HepG2 (cell line): ENCODE data around the gene KLF7. TPM values are rescaled to one million over a fixed set of nuclear protein-coding genes. Genes with fewer than 3 reads are reported as not detected.

Experiments used
- ATAC-seq: fragments of 200-7000 bp; cut with Tn5 transposase; 3 replicates; pipeline ENCODE4 v1.9.1; 2020; ENCODE audit warnings: mild to moderate bottlenecking, moderate library complexity
- BruUV-seq: library from RNA; stranded (reverse); fragments of 400-500 nt; replicated peaks from 2 replicates; lab custom pipeline; 2021; lab: Mats Ljungman, UMichigan
- CTCF ChIA-PET: fragments of 300-600 bp; formaldehyde crosslinking; extraction: SDS; loops from one replicate; lab custom pipeline; 2021; ENCODE audit warnings: low total read pairs, inconsistent platforms, low intra/inter-chr PET ratio; lab: Yijun Ruan, JAX
- POLR2A ChIA-PET: fragments of 350-600 bp; sonication (Branson Sonifier 250); formaldehyde crosslinking; loops from one replicate; lab custom pipeline; 2020; ENCODE audit warnings: antibody characterized with exemption, inconsistent platforms; lab: Yijun Ruan, JAX
- DNase-seq: peaks from one replicate; pipeline ENCODE4 v3.0.0-alpha.2; 2015; ENCODE audit warnings: low spot score
- FAIRE-seq: peaks from 3 replicates; lab custom pipeline; 2011; peaks lifted over from hg19 to GRCh38; lab: Jason Lieb, UNC
- H2AFZ ChIP-seq: one replicate; pipeline ENCODE4 v1.6.1; 2011; ENCODE audit warnings: low read length, inconsistent platforms
- H3K27ac ChIP-seq: fragments of 300-600 bp; 3 replicates; pipeline ENCODE4 v1.8.0; 2011; ENCODE audit warnings: mixed run types, mild to moderate bottlenecking, mixed read lengths, low read length, inconsistent platforms; ENCODE audit not compliant: insufficient read depth; ENCODE audit errors: extremely low read length
- H3K27me3 ChIP-seq, 2 experiments: fragments of 200-600 bp in 1 of 2; 2 replicates in 1 of 2; 3 replicates in 1 of 2; pipeline versions ENCODE4 v1.6.0 to v1.8.0; 2011; ENCODE audit warnings: low read length in 2 of 2, mild to moderate bottlenecking in 2 of 2, moderate library complexity in 2 of 2, inconsistent platforms in 1 of 2; ENCODE audit not compliant: insufficient read depth in 2 of 2, control insufficient read depth in 1 of 2
- H3K36me3 ChIP-seq, 2 experiments: fragments of 200-600 bp in 1 of 2; replicated peaks in 1 of 2; 2 replicates in 1 of 2; 3 replicates in 1 of 2; pipeline versions ENCODE4 v1.5.1 to v1.8.0; 2011; ENCODE audit warnings: low read length in 2 of 2, inconsistent platforms in 1 of 2; ENCODE audit not compliant: insufficient read depth in 2 of 2, control insufficient read depth in 1 of 2
- H3K4me1 ChIP-seq: 2 replicates; pipeline ENCODE4 v1.5.1; 2012; ENCODE audit warnings: low read length, inconsistent platforms; ENCODE audit not compliant: insufficient read depth
- H3K4me2 ChIP-seq: 2 replicates; pipeline ENCODE4 v1.6.0; 2011; ENCODE audit warnings: low read depth, low read length, inconsistent platforms
- H3K4me3 ChIP-seq, 3 experiments: fragments of 200-600 bp in 1 of 3; sonication (generic), shearing (Covaris generic) in 1 of 3; replicated peaks in 1 of 3; 2 replicates each; pipeline ENCODE4 v1.5.1; 2011 to 2016; ENCODE audit warnings: low read length in 3 of 3, inconsistent platforms in 2 of 3, low read depth in 2 of 3, mild to moderate bottlenecking in 2 of 3, control low read depth in 1 of 3, mixed read lengths in 1 of 3; ENCODE audit not compliant: insufficient read depth in 1 of 3
- H3K79me2 ChIP-seq: one replicate; pipeline ENCODE4 v1.6.1; 2011; ENCODE audit warnings: low read length, inconsistent platforms; ENCODE audit not compliant: insufficient read depth
- H3K9ac ChIP-seq: 2 replicates; pipeline ENCODE4 v1.6.0; 2011; ENCODE audit warnings: mild to moderate bottlenecking, low read depth, low read length, inconsistent platforms; ENCODE audit not compliant: insufficient read depth
- H3K9me3 ChIP-seq: 2 replicates; pipeline ENCODE4 v1.5.1; 2012; ENCODE audit warnings: mild to moderate bottlenecking, low read length
- H4K20me1 ChIP-seq: 2 replicates; pipeline ENCODE4 v1.6.0; 2011; ENCODE audit warnings: inconsistent platforms, mild to moderate bottlenecking, low read length, moderate library complexity; ENCODE audit not compliant: insufficient read depth
- ARNTL ChIP-seq: sonication (generic); formaldehyde crosslinking; IDR thresholded peaks from 2 replicates; pipeline ENCODE4 v1.4.0; 2020; ENCODE audit warnings: mild to moderate bottlenecking, missing genetic modification reagents
- CBX1 ChIP-seq: IDR thresholded peaks from one replicate; pipeline ENCODE4 v1.6.1; 2016; ENCODE audit warnings: antibody characterized with exemption, low read depth
- ERF ChIP-seq: IDR thresholded peaks from 2 replicates; pipeline ENCODE4 v1.6.1; 2018; ENCODE audit warnings: missing biosample characterization, missing genetic modification reagents
- GFI1 ChIP-seq: sonication (generic); formaldehyde crosslinking; IDR thresholded peaks from 2 replicates; pipeline ENCODE4 v1.5.0; 2020; ENCODE audit warnings: missing genetic modification reagents, mild to moderate bottlenecking, borderline replicate concordance
- HDAC1 ChIP-seq: sonication (generic); formaldehyde crosslinking; IDR thresholded peaks from 2 replicates; pipeline ENCODE4 v1.5.1; 2020; ENCODE audit warnings: mild to moderate bottlenecking, missing genetic modification reagents
- KAT8 ChIP-seq: IDR thresholded peaks from 2 replicates; pipeline ENCODE4 v1.6.1; 2016; ENCODE audit warnings: missing genetic modification reagents, missing compliant biosample characterization
- MAF1 ChIP-seq: sonication (generic); formaldehyde crosslinking; IDR thresholded peaks from 2 replicates; pipeline ENCODE4 v1.5.0; 2020; ENCODE audit warnings: missing genetic modification reagents, borderline replicate concordance
- NFE2 ChIP-seq: sonication (generic); formaldehyde crosslinking; IDR thresholded peaks from 2 replicates; pipeline ENCODE4 v1.4.0; 2020; ENCODE audit warnings: missing genetic modification reagents
- PHF5A ChIP-seq: IDR thresholded peaks from one replicate; pipeline ENCODE4 v1.6.1; 2018; ENCODE audit warnings: low read depth, missing genetic modification reagents; ENCODE audit not compliant: unreplicated experiment
- SIX1 ChIP-seq: sonication (generic); formaldehyde crosslinking; IDR thresholded peaks from 2 replicates; pipeline ENCODE4 v1.4.0; 2020; ENCODE audit warnings: missing genetic modification reagents, borderline replicate concordance
- SNAPC2 ChIP-seq: sonication (generic); formaldehyde crosslinking; IDR thresholded peaks from 2 replicates; pipeline ENCODE4 v1.8.1; 2022; ENCODE audit warnings: mild to moderate bottlenecking, missing genetic modification reagents
- ZNF101 ChIP-seq: sonication (generic); formaldehyde crosslinking; IDR thresholded peaks from 2 replicates; pipeline ENCODE4 v1.4.0; 2020; ENCODE audit warnings: mild to moderate bottlenecking, low read depth, missing genetic modification reagents, borderline replicate concordance
- ZNF160 ChIP-seq: sonication (generic); formaldehyde crosslinking; IDR thresholded peaks from 2 replicates; pipeline ENCODE4 v1.8.0; 2022; ENCODE audit warnings: mild to moderate bottlenecking, inconsistent platforms, missing genetic modification reagents
- ZNF335 ChIP-seq: sonication (generic); formaldehyde crosslinking; IDR thresholded peaks from 2 replicates; pipeline ENCODE4 v1.4.0; 2020; ENCODE audit warnings: missing genetic modification reagents
- ZNF431 ChIP-seq: sonication (generic); formaldehyde crosslinking; IDR thresholded peaks from 2 replicates; pipeline ENCODE4 v1.9.0; 2022; ENCODE audit warnings: missing genetic modification reagents, low read depth, mild to moderate bottlenecking, borderline replicate concordance
- ZNF782 ChIP-seq: sonication (generic); formaldehyde crosslinking; IDR thresholded peaks from 2 replicates; pipeline ENCODE4 v1.4.0; 2020; ENCODE audit warnings: missing genetic modification reagents, mild to moderate bottlenecking, borderline replicate concordance
- WGBS: methylation state at CpG from one replicate; pipeline ENCODE4 v1.1.6; 2017; ENCODE audit warnings: low lambda C conversion rate; 5-methylcytosine and 5-hydroxymethylcytosine counted together
- in situ Hi-C: cut with HindIII; loops from 2 replicates; pipeline ENCODE4 v1.10.0; 2017; ENCODE audit warnings: low pct_unique_long_range_greater_than_20kb; ENCODE audit not compliant: extremely low pct_ligation_motif_present
- intact Hi-C: fragments of 100-400 bp; cut with micrococcal nuclease; formaldehyde crosslinking; loops from one replicate; pipeline ENCODE4 v1.10.0; 2022; ENCODE audit not compliant: unreplicated experiment
- polyA plus RNA-seq, 8 experiments: library from polyadenylated mRNA; depleted of rRNA in 3 of 8; stranded (reverse) in 7 of 8; unstranded in 1 of 8; fragments of >200 nt; fragmentation: Illumina TruSeq in 4 of 8; extraction: Trizol in 4 of 8; gene quantifications; 2 replicates each; pipeline versions ENCODE4 v1.2.1 to v1.2.3, GENCODE V29; 2011 to 2016; ENCODE audit warnings: low read depth in 4 of 8, missing spikeins in 1 of 8, mixed read lengths in 1 of 8; ENCODE audit not compliant: insufficient read depth in 1 of 8
- total RNA-seq, 5 experiments: library from RNA; depleted of rRNA; stranded (reverse); fragments of >200 nt; fragmentation: Illumina TruSeq; extraction: Trizol; gene quantifications; 2 replicates each; pipeline ENCODE4 v1.2.3, GENCODE V29; 2016; ENCODE audit warnings: low read depth in 1 of 5
- TF ChIP-seq, protein P1 (sequence below): sonication (generic); formaldehyde crosslinking; IDR thresholded peaks from 2 replicates; pipeline ENCODE4 v1.4.0; 2020; ENCODE audit warnings: missing genetic modification reagents, borderline replicate concordance
- TF ChIP-seq, protein P2 (sequence below): sonication (generic); formaldehyde crosslinking; IDR thresholded peaks from 2 replicates; pipeline ENCODE4 v1.8.0; 2022; ENCODE audit warnings: mild to moderate bottlenecking, missing genetic modification reagents

Gene KLF7
- total and polyA plus RNA-seq, 2 of the 13 experiments (the other 11 are each of a cell fraction or from before 2014, with no cell fraction given): 2.6 to 5.4 TPM

DNA sequence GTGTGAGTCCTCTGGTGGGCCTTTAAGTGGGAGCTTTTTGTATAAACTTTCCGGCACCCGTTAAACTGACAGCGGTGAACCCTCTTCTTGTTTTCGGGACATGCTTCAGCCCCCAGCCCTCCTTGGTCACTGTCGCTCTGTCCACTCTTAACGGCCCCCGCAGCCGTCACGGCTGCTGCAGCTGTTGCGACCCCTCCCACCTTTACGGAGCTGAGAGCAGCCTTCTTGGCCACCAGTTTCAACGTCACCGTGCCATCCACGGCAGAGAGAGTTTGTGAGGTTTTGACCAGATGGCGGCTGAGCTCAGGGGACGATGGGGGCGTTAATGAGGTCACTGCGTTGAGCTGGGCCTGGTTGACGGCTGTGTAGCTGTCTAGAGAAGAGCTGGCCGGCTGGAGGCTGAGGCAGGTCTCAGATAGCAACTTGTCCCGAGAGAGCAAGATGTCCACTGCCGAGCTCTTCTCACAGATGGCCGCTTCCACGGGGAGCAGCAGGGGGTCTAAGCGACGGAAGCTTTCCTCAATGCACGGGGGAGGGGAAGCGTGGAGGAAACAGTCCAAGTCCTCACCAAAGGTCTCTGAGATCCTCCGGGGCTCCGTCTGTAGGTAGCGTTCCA lies 41.9 kb downstream of the KLF7 start (continued):
- TF ChIP-seq ARNTL (CRISPR knock-in tag) (no peak), SIX1 (CRISPR knock-in tag) (no peak), HDAC1 (no peak), NFE2 (CRISPR knock-in tag) (no peak), CBX1 (no peak), PHF5A (no peak), ZNF101 (CRISPR knock-in tag) (no peak)
- TF ChIP-seq, protein P1, sequence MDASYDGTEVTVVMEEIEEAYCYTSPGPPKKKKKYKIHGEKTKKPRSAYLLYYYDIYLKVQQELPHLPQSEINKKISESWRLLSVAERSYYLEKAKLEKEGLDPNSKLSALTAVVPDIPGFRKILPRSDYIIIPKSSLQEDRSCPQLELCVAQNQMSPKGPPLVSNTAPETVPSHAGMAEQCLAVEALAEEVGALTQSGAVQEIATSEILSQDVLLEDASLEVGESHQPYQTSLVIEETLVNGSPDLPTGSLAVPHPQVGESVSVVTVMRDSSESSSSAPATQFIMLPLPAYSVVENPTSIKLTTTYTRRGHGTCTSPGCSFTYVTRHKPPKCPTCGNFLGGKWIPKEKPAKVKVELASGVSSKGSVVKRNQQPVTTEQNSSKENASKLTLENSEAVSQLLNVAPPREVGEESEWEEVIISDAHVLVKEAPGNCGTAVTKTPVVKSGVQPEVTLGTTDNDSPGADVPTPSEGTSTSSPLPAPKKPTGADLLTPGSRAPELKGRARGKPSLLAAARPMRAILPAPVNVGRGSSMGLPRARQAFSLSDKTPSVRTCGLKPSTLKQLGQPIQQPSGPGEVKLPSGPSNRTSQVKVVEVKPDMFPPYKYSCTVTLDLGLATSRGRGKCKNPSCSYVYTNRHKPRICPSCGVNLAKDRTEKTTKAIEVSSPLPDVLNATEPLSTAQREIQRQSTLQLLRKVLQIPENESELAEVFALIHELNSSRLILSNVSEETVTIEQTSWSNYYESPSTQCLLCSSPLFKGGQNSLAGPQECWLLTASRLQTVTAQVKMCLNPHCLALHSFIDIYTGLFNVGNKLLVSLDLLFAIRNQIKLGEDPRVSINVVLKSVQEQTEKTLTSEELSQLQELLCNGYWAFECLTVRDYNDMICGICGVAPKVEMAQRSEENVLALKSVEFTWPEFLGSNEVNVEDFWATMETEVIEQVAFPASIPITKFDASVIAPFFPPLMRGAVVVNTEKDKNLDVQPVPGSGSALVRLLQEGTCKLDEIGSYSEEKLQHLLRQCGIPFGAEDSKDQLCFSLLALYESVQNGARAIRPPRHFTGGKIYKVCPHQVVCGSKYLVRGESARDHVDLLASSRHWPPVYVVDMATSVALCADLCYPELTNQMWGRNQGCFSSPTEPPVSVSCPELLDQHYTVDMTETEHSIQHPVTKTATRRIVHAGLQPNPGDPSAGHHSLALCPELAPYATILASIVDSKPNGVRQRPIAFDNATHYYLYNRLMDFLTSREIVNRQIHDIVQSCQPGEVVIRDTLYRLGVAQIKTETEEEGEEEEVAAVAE: no peak

DNA sequence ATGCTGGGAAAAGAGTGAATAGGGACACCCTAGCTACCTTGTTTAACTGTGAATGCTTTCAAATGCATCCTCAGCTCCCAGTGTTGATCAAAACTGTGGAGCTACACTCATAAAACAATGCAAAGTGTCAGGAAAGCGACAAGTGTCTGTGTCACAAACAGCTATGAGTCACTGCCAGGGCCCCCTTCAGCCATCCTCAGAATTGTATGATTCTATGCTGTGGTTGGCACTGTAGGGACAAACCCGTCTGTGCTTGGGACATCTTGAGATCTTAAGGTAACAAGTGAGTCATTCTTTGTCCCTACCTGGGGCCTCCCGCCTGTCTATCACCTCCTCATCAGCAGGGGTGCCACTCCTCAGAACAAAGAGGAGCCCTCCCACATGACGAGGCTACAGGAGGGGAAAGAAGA lies 42.4 kb downstream of the KLF7 start:
- Histone ChIP-seq H2AFZ (no peak overlapping the region), H3K27me3 (no peaks in the 10 kb centered on the region), H3K4me2 (no peak overlapping the region), H3K9ac (no peak overlapping the region), H3K9me3 (no peaks in the 10 kb centered on the region), H3K4me3 (no peak overlapping the region), H3K27ac (no peak overlapping the region), H4K20me1 (no peaks in the 10 kb centered on the region), H3K36me3 (peaks cover 0 to 6% of the 10 kb centered on the region in 2 experiments; a peak in 1 of 5 replicates), H3K79me2 (no peaks in the 10 kb centered on the region), H3K4me1 (peaks cover 9% of the 10 kb centered on the region)
- intact Hi-C loops: no loop called here
- ATAC-seq (no peak), DNase-seq (no peak), FAIRE-seq (no peak)
- no TSS peak for BruUV-seq
- WGBS: 76% methylated on average over 3 of the region's 4 CpGs
- ChIA-PET CTCF (no interaction called here), POLR2A (interaction anchor here (1.0 kb wide), 1 partner anchor 42 kb away, joined by 3 read pairs; the partner anchor contains the start of gene KLF7)
- in situ Hi-C loops: no loop called here
- TF ChIP-seq KAT8 (no peak), ZNF335 (CRISPR knock-in tag) (no peak), SNAPC2 (CRISPR knock-in tag) (no peak), ZNF782 (CRISPR knock-in tag) (no peak), ZNF160 (CRISPR knock-in tag) (no peak), GFI1 (CRISPR knock-in tag) (no peak), MAF1 (CRISPR knock-in tag) (no peak), ZNF431 (CRISPR knock-in tag) (no peak), ERF (CRISPR knock-in tag) (no peak)
- TF ChIP-seq, protein P2, sequence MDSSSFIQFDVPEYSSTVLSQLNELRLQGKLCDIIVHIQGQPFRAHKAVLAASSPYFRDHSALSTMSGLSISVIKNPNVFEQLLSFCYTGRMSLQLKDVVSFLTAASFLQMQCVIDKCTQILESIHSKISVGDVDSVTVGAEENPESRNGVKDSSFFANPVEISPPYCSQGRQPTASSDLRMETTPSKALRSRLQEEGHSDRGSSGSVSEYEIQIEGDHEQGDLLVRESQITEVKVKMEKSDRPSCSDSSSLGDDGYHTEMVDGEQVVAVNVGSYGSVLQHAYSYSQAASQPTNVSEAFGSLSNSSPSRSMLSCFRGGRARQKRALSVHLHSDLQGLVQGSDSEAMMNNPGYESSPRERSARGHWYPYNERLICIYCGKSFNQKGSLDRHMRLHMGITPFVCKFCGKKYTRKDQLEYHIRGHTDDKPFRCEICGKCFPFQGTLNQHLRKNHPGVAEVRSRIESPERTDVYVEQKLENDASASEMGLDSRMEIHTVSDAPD (CRISPR knock-in tag): no peak
